ENCODE measurements around the gene ERC2. TPM values are rescaled to one million over a fixed set of nuclear protein-coding genes. Genes with fewer than 3 reads are reported as not detected.

Gene ERC2
- total and polyA plus RNA-seq, 11 donors: 0.16 to 3.8 (median 1.6) TPM

GRCh38 chr3:55876560-55876959, 591.7 kb downstream of the ERC2 start:
- Histone ChIP-seq H3K4me3 (no peak overlapping the region), H3K36me3 (no peaks in the 10 kb centered on the region), H3K27me3 (peaks cover 0 to 17% (median 0%) of the 10 kb centered on the region in 9 donors), H3K9me3 (no peaks in the 10 kb centered on the region), H3K4me1 (no peaks in the 10 kb centered on the region), H3K27ac (no peak overlapping the region)
- ATAC-seq (no peak), DNase-seq (no peak)
- intact Hi-C loops (cut with DNase I): loop anchor here in 1 of 10 donors (10.0 kb wide), 1 partner anchor 62 kb away; no protein-coding TSS in a partner anchor
- no peak for TF ChIP-seq POLR2A (IDR thresholded peaks at IDR 0.05)
- TF ChIP-seq CTCF (IDR thresholded peaks at IDR 0.05): no peak

- no peaks in the 10 kb centered on the region for H3K36me3 ChIP-seq
- peaks cover 0 to 22% (median 0%) of the 10 kb centered on the region in 9 donors for H3K27me3 ChIP-seq
- DNase-seq (no peak), ATAC-seq (no peak)
- TF ChIP-seq CTCF (IDR thresholded peaks at IDR 0.05) (no peak), POLR2A (IDR thresholded peaks at IDR 0.05) (no peak)
- H3K4me3 ChIP-seq: no peak overlapping the region
- intact Hi-C loops (cut with DNase I): loop anchor here in 1 of 10 donors (10.0 kb wide), 1 partner anchor 60 kb away; no protein-coding TSS in a partner anchor
- 70 to 81% (median 75%) methylated on average over 1 of the region's 1 CpG for WGBS, 4 donors
- no peaks in the 10 kb centered on the region for H3K4me1 ChIP-seq
- H3K27ac ChIP-seq: no peak overlapping the region
- no peaks in the 10 kb centered on the region for H3K9me3 ChIP-seq
Measured at GRCh38 chr3:55875113-55875512, 593.2 kb downstream of the ERC2 start.

- no peak for ATAC-seq
- no peak for DNase-seq
- Histone ChIP-seq H3K36me3 (no peaks in the 10 kb centered on the region), H3K4me1 (no peaks in the 10 kb centered on the region), H3K9me3 (no peaks in the 10 kb centered on the region), H3K27me3 (peaks cover 0 to 27% (median 0%) of the 10 kb centered on the region in 9 donors), H3K27ac (no peak overlapping the region), H3K4me3 (no peak overlapping the region)
- TF ChIP-seq POLR2A (IDR thresholded peaks at IDR 0.05) (no peak), CTCF (IDR thresholded peaks at IDR 0.05) (no peak)
- 92 to 100% (median 94%) methylated on average over 1 of the region's 1 CpG for WGBS, 4 donors
- intact Hi-C loops (cut with DNase I): loop anchor here in 1 of 10 donors (10.0 kb wide), 1 partner anchor 59 kb away; no protein-coding TSS in a partner anchor
Measured at GRCh38 chr3:55873523-55874254, 594.6 kb downstream of the ERC2 start.

GRCh38 chr3:55870594-55870993, 597.7 kb downstream of the ERC2 start:
- TF ChIP-seq POLR2A (IDR thresholded peaks at IDR 0.05) (no peak), CTCF (IDR thresholded peaks at IDR 0.05) (no peak)
- intact Hi-C loops (cut with DNase I): loop anchor here in 1 of 10 donors (10.0 kb wide), 1 partner anchor 56 kb away; no protein-coding TSS in a partner anchor
- ATAC-seq (no peak), DNase-seq (no peak)
- Histone ChIP-seq H3K27me3 (peaks cover 0 to 23% (median 0%) of the 10 kb centered on the region in 9 donors), H3K36me3 (no peaks in the 10 kb centered on the region), H3K9me3 (no peaks in the 10 kb centered on the region), H3K27ac (no peak overlapping the region), H3K4me3 (no peak overlapping the region), H3K4me1 (no peaks in the 10 kb centered on the region)
- WGBS, 4 donors: 51 to 69% (median 60%) methylated on average over 5 of the region's 5 CpGs

All from heart left ventricle (tissue), 16 donors.